ENCODE data around the gene NPRL2.

NPRL2 gene

GRCh38 chr3:50327129-50327528 is 23.4 kb downstream of the NPRL2 start:
- peak overlapping the region; percentile 90 for H3K4me3 ChIP-seq (replicated peaks; ENCODE audit: low read depth, low read length)
- TF ChIP-seq CTCF (IDR thresholded peaks at IDR 0.05; ENCODE audit: insufficient read depth, low read length, poor library complexity, severe bottlenecking), result no peak
- no peak for DNase-seq (ENCODE audit: extremely low read depth, insufficient read length)
- H3K27me3 ChIP-seq (replicated peaks; ENCODE audit: control insufficient read depth, insufficient read depth, low read length), result no peaks in the 10 kb centered on the region
- H3K36me3 ChIP-seq (ENCODE audit: control insufficient read depth, insufficient read depth, low read length), result peaks cover 26% of the 10 kb centered on the region

- no peak overlapping the region for H3K4me3 ChIP-seq (replicated peaks; ENCODE audit: low read depth, low read length)
- no peaks in the 10 kb centered on the region for H3K27me3 ChIP-seq (replicated peaks; ENCODE audit: control insufficient read depth, insufficient read depth, low read length)
- DNase-seq (ENCODE audit: extremely low read depth, insufficient read length), result no peak
- no peak for TF ChIP-seq CTCF (IDR thresholded peaks at IDR 0.05; ENCODE audit: insufficient read depth, low read length, poor library complexity, severe bottlenecking)
- H3K36me3 ChIP-seq (ENCODE audit: control insufficient read depth, insufficient read depth, low read length), result peaks cover 16% of the 10 kb centered on the region
Measured at GRCh38 chr3:50326182-50326541, 24.4 kb downstream of the NPRL2 start.

GRCh38 chr3:50325497-50326181 is 24.9 kb downstream of the NPRL2 start:
- no peak for TF ChIP-seq CTCF (IDR thresholded peaks at IDR 0.05; ENCODE audit: insufficient read depth, low read length, poor library complexity, severe bottlenecking)
- Histone ChIP-seq H3K36me3 (ENCODE audit: control insufficient read depth, insufficient read depth, low read length) (peaks cover 11% of the 10 kb centered on the region), H3K27me3 (replicated peaks; ENCODE audit: control insufficient read depth, insufficient read depth, low read length) (no peaks in the 10 kb centered on the region), H3K4me3 (replicated peaks; ENCODE audit: low read depth, low read length) (no peak overlapping the region)
- no peak for DNase-seq (ENCODE audit: extremely low read depth, insufficient read length)

- no peak for TF ChIP-seq CTCF (IDR thresholded peaks at IDR 0.05; ENCODE audit: insufficient read depth, low read length, poor library complexity, severe bottlenecking)
- Histone ChIP-seq H3K36me3 (ENCODE audit: control insufficient read depth, insufficient read depth, low read length) (peaks cover 6% of the 10 kb centered on the region), H3K4me3 (replicated peaks; ENCODE audit: low read depth, low read length) (no peak overlapping the region), H3K27me3 (replicated peaks; ENCODE audit: control insufficient read depth, insufficient read depth, low read length) (no peaks in the 10 kb centered on the region)
- no peak for DNase-seq (ENCODE audit: extremely low read depth, insufficient read length)
Measured at GRCh38 chr3:50325113-50325480, 25.5 kb downstream of the NPRL2 start.

- TF ChIP-seq CTCF (IDR thresholded peaks at IDR 0.05; ENCODE audit: insufficient read depth, low read length, poor library complexity, severe bottlenecking), result peak; percentile 80
- no peak for DNase-seq (ENCODE audit: extremely low read depth, insufficient read length)
- peaks cover 4% of the 10 kb centered on the region for H3K36me3 ChIP-seq (ENCODE audit: control insufficient read depth, insufficient read depth, low read length)
- H3K27me3 ChIP-seq (replicated peaks; ENCODE audit: control insufficient read depth, insufficient read depth, low read length), result no peaks in the 10 kb centered on the region
- no peak overlapping the region for H3K4me3 ChIP-seq (replicated peaks; ENCODE audit: low read depth, low read length)
Measured at GRCh38 chr3:50324351-50325112, 26.0 kb downstream of the NPRL2 start.

Data from GM06990 (cell line).